OCI-LY1 (cell line): ENCODE data around the gene PYY.

Experiments
- H2AFZ ChIP-seq: fragments of 200-600 bp; sonication (generic), shearing (Covaris generic); 2 replicates; pipeline ENCODE4 v1.6.0; 2014; ENCODE audit warnings: antibody characterized with exemption, mild to moderate bottlenecking, low read length
- H3F3A ChIP-seq: fragments of 200-600 bp; sonication (generic), shearing (Covaris generic); 2 replicates; pipeline ENCODE4 v1.6.0; 2014; ENCODE audit warnings: mild to moderate bottlenecking, antibody characterized with exemption, low read length, moderate library complexity; ENCODE audit not compliant: insufficient read depth
- H3K27ac ChIP-seq: fragments of 200-600 bp; sonication (generic); 2 replicates; pipeline ENCODE4 v1.5.1; 2014; ENCODE audit warnings: low read length, mixed run types, mild to moderate bottlenecking, low read depth; ENCODE audit not compliant: poor library complexity, severe bottlenecking
- H3K27me3 ChIP-seq: fragments of 200-600 bp; sonication (generic); 2 replicates; pipeline ENCODE4 v1.6.0; 2014; ENCODE audit warnings: antibody characterized with exemption, mild to moderate bottlenecking, low read length, moderate library complexity; ENCODE audit not compliant: insufficient read depth
- H3K36me3 ChIP-seq: fragments of 200-600 bp; sonication (generic); 2 replicates; pipeline ENCODE4 v1.6.1; 2014; ENCODE audit warnings: mild to moderate bottlenecking, antibody characterized with exemption, low read length, moderate library complexity, mixed read lengths; ENCODE audit not compliant: insufficient read depth
- H3K4me1 ChIP-seq: fragments of 200-600 bp; sonication (generic); 2 replicates; pipeline ENCODE4 v1.5.1; 2014; ENCODE audit warnings: mild to moderate bottlenecking, low read length, moderate library complexity; ENCODE audit not compliant: insufficient read depth, severe bottlenecking
- H3K4me2 ChIP-seq: fragments of 200-600 bp; sonication (generic), shearing (Covaris generic); 2 replicates; pipeline ENCODE4 v1.6.1; 2014; ENCODE audit warnings: low read length
- H3K4me3 ChIP-seq: fragments of 200-600 bp; sonication (generic); 2 replicates; pipeline ENCODE4 v1.5.1; 2014; ENCODE audit warnings: low read length, low read depth, mild to moderate bottlenecking, mixed read lengths; ENCODE audit not compliant: poor library complexity, severe bottlenecking
- H3K79me2 ChIP-seq: fragments of 200-600 bp; shearing (Covaris generic); 2 replicates; pipeline ENCODE4 v1.6.1; 2016; ENCODE audit warnings: mixed run types, low read length, mixed read lengths; ENCODE audit not compliant: insufficient read depth
- H3K9ac ChIP-seq: fragments of 200-600 bp; sonication (generic), shearing (Covaris generic); 2 replicates; pipeline ENCODE4 v1.6.1; 2014; ENCODE audit warnings: mild to moderate bottlenecking, low read length, mixed read lengths
- H3K9me2 ChIP-seq: fragments of 200-600 bp; sonication (generic), shearing (Covaris generic); 2 replicates; pipeline ENCODE4 v1.6.1; 2014; ENCODE audit warnings: low read depth, mild to moderate bottlenecking, low read length, mixed read lengths
- H3K9me3 ChIP-seq: fragments of 200-600 bp; shearing (Covaris generic); 2 replicates; pipeline ENCODE4 v1.6.1; 2014; ENCODE audit warnings: low read length, mixed read lengths
- H4K20me1 ChIP-seq: fragments of 200-600 bp; sonication (generic), shearing (Covaris generic); 2 replicates; pipeline ENCODE4 v1.6.0; 2016; ENCODE audit warnings: mild to moderate bottlenecking, low read length; ENCODE audit not compliant: insufficient read depth
- CTCF ChIP-seq: fragments of 200-600 bp; sonication (generic), shearing (Covaris generic); IDR thresholded peaks from 2 replicates; pipeline ENCODE4 v1.5.1; 2017; ENCODE audit warnings: mild to moderate bottlenecking, antibody characterized with exemption, low read length, moderate library complexity, mixed read lengths
- EZH2 ChIP-seq: fragments of 200-600 bp; sonication (generic), shearing (Covaris generic); IDR thresholded peaks from 2 replicates; pipeline ENCODE4 v1.8.0; 2017; ENCODE audit warnings: borderline replicate concordance, mixed run types, mild to moderate bottlenecking, antibody characterized with exemption, low read length, moderate library complexity, mixed read lengths

PYY gene

DNA sequence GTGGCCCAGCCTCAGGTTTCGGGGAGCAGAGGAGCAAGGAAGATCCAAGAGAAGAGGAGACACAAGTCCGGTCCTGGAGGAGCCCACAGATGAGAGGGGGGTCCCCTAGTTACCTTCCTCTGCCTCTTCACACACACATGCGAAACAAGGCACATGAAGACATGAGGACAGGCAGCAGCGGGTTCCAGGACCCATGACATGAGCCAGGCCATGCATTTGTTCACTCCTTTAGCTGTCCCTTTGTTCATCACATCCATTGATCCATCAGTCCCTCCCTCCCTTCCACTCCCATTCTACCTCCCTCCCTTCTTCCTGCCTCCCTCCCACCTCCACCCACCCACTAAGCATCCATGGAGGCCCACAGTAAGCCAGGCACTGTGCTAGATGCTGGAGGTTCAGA lies 20.8 kb downstream of the PYY start:
- Histone ChIP-seq H4K20me1 (no peaks in the 10 kb centered on the region), H3K9ac (no peak overlapping the region), H3K4me2 (no peak overlapping the region), H2AFZ (no peak overlapping the region), H3F3A (no peaks in the 10 kb centered on the region), H3K27ac (no peak overlapping the region), H3K4me3 (no peak overlapping the region), H3K9me3 (no peaks in the 10 kb centered on the region), H3K9me2 (no peaks in the 10 kb centered on the region), H3K36me3 (no peaks in the 10 kb centered on the region), H3K4me1 (no peaks in the 10 kb centered on the region), H3K79me2 (no peaks in the 10 kb centered on the region), H3K27me3 (no peaks in the 10 kb centered on the region)
- TF ChIP-seq EZH2 = no peak
- no peak for TF ChIP-seq CTCF

DNA sequence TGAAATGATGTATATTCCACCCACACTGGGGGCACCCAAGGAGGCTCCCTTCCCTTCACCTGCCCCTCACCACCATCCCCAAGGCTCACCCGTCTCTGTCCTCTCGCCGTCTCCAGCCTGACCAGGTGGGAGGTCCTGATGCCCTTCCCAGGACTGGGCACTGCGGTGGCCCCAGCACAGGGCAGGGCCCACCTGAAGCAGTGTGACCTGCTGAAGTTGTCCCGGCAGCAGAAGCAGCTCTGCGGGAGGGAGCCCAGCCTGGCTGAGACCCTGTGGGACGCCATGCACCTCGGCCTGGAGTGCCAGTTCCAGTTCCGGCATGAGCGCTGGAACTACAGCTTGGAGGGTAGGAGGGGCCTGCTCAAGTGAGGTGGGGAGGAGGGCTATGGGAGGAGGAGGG lies 21.4 kb downstream of the PYY start:
- H3K9me3 ChIP-seq = no peaks in the 10 kb centered on the region
- no peaks in the 10 kb centered on the region for H3K79me2 ChIP-seq
- TF ChIP-seq EZH2 (no peak), CTCF (no peak)
- H3K36me3 ChIP-seq = no peaks in the 10 kb centered on the region
- no peak overlapping the region for H2AFZ ChIP-seq
- no peaks in the 10 kb centered on the region for H3F3A ChIP-seq
- no peak overlapping the region for H3K4me3 ChIP-seq
- no peak overlapping the region for H3K9ac ChIP-seq
- no peaks in the 10 kb centered on the region for H3K9me2 ChIP-seq
- H3K4me2 ChIP-seq = no peak overlapping the region
- H4K20me1 ChIP-seq = no peaks in the 10 kb centered on the region
- H3K4me1 ChIP-seq = no peaks in the 10 kb centered on the region
- no peak overlapping the region for H3K27ac ChIP-seq
- no peaks in the 10 kb centered on the region for H3K27me3 ChIP-seq

DNA sequence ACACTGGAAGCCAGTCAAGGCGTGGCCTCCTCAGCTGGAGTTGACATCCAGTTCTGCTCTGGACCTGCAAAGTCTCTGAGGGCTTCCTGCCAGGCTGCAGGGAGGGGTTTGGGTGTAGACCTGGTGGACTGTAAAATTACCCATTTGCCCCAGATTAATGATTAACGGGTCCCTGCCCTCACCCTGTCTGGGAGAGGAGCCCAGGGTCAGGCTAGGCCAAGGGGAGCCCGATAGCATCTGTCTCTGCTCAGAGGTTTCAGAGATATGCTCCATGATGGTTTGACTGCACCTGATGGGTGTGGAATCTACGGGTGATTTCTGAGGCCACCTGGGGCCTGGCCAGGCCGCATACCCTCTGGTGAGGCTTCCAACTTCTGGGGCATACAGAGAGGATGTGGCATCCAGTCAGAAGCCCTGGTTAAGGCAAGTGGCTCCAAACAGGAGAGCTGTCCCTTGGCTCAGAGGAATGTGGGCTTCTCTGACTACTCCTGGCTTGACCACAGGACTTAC lies 22.6 kb downstream of the PYY start:
- TF ChIP-seq EZH2 (no peak), CTCF (no peak)
- 0 out of 2 replicates have a peak, but pooled peaks cover 4% of the 10 kb centered on the region for H3K27me3 ChIP-seq

More for the DNA sequence above, 22.6 kb downstream of the PYY start:
- Histone ChIP-seq H3K36me3 (no peaks in the 10 kb centered on the region), H3K4me1 (no peaks in the 10 kb centered on the region), H3K9ac (no peak overlapping the region), H4K20me1 (no peaks in the 10 kb centered on the region), H3K27ac (no peak overlapping the region), H3K4me3 (no peak overlapping the region), H3F3A (no peaks in the 10 kb centered on the region), H3K4me2 (no peak overlapping the region), H2AFZ (no peak overlapping the region), H3K9me2 (no peaks in the 10 kb centered on the region), H3K9me3 (no peaks in the 10 kb centered on the region), H3K79me2 (no peaks in the 10 kb centered on the region)
